ENCODE results near the gene TRMT112.

Gene TRMT112

DNA sequence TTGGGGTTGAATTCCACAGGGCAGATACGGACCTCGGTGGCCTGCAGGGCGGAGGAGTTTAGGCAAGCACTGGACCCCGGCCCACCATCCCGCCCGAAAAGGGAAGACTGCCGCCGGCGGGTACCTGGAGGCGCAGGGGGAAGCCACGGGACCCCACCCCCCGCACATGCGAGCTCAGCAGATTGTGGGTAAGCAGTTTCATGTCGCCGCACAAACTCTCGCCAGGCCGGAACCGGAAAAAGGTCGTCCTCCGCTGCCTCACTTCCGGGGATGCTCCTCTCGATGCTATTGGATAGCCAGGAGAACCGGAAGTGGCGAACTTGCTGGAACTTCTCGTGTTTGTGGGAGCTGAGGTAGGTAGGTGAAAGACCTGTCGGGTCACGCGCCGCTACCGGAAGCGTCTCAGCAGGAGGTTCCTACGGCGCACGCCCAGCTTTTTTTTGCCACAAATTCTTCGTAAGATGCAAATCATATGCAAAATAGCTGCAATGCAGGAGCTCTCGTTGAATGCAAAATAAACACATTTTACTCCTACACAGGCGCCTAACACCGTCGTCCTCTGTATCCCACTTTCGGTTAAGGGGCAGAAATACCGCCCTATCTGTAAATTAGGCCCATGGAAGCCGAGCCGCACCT, at the start of gene TRMT112:
TRMT112 (minus strand) TSS at position 235 of the 636 bp plus-strand sequence; CDS start at position 202, 33 bp downstream.
- in situ Hi-C loops (cut with MboI; ENCODE audit: low pct_unique_long_range_greater_than_20kb, low sequenced_read_pairs), result no loop called here
- DNase-seq, result peak; percentile 98

GRCh38 chr11:64366751-64367150, 49.4 kb upstream of the TRMT112 start:
- in situ Hi-C loops (cut with MboI; ENCODE audit: low pct_unique_long_range_greater_than_20kb, low sequenced_read_pairs), result no loop called here
- DNase-seq, result no peak

DNA sequence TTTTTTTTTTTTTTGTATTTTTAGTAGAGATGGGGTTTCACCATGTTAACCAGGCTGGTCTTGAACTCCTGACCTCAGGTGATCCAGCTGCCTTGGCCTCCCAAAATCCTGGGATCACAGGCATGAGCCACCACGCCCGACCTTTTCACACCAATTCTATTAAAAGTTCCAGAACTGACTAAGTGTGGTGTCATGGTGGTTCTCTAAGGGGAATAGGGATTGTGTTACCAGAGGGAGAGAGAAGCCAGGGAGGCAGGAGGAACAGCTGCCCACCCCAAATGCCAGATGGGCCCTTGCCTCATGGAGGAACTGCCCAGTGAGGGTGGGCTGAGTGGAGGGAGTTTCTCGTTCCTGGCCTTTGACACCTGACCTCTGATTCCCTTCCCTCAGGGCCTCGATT, 47.6 kb upstream of the TRMT112 start:
- in situ Hi-C loops (cut with MboI; ENCODE audit: low pct_unique_long_range_greater_than_20kb, low sequenced_read_pairs), result no loop called here
- DNase-seq, result no peak

DNA sequence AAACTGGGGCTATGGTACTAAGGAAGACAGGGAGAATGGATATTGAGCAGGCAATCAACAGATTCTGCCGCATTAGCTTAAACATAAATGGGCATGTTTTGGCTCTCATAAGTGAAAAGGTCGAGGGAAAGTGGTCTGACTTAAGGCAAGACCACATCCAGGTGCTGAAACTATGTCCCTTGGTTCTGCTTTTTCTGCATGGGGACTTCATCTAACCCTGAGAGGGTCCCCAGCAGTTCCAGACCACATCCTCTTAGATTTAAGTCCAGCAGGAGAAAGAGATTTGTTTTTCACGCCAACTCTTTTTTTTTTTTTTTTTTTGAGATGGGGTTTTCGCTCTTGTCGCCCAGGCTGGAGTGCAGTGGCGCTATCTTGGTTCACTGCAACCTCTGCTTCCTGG, 47.1 kb upstream of the TRMT112 start:
- DNase-seq, result peak; percentile 32
- in situ Hi-C loops (cut with MboI; ENCODE audit: low pct_unique_long_range_greater_than_20kb, low sequenced_read_pairs), result no loop called here

- in situ Hi-C loops (cut with MboI; ENCODE audit: low pct_unique_long_range_greater_than_20kb, low sequenced_read_pairs), result no loop called here
- no peak for DNase-seq
Measured at GRCh38 chr11:64362339-64362738, 45.0 kb upstream of the TRMT112 start.

DNA sequence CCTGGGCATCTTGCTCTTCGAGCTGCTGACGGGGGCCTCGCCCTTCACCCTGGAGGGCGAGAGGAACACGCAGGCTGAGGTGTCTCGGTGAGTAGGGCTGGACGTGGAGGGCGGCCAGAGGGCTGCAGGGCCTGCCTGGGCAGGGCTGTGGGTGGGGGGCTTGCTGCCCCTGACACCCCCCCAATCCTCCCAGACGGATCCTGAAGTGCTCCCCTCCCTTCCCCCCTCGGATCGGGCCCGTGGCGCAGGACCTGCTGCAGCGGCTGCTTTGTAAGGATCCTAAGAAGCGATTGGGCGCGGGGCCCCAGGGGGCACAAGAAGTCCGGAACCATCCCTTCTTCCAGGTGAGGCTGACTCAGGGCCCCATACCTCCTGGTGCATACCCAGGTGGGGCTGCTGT, 44.3 kb upstream of the TRMT112 start:
- in situ Hi-C loops (cut with MboI; ENCODE audit: low pct_unique_long_range_greater_than_20kb, low sequenced_read_pairs), result no loop called here
- no peak for DNase-seq

GRCh38 chr11:64360448-64360921, 43.1 kb upstream of the TRMT112 start:
- DNase-seq, result peak; percentile 61
- in situ Hi-C loops (cut with MboI; ENCODE audit: low pct_unique_long_range_greater_than_20kb, low sequenced_read_pairs), result no loop called here

DNA sequence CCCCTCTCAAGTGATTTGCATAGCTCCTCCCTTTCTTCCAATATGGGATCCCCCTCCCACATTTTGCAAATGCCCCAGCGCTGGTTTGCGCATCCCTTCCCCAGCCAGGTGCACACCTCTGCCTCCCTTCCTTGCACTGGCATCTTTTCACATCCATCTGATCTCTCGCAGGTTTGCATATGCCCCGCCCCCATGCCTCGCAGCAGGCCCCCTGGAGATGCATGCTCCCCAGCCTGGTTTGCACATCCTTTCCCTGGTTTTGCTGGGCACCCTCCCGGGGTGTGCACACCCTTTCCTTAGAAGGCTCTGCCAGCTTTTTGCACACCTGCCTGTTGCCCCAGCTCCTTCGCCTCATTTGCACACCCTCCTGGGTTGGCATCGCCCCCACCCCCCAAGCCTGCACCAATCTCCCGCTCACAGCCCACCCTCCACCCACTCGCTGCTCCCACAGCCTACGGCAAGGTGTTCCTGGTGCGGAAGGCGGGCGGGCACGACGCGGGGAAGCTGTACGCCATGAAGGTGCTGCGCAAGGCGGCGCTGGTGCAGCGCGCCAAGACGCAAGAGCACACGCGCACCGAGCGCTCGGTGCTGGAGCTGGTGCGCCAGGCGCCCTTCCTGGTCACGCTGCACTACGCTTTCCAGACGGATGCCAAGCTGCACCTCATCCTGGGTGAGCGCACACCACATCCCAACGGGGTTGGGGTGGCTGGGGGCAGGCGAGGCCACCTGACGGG, 42.5 kb upstream of the TRMT112 start:
- in situ Hi-C loops (cut with MboI; ENCODE audit: low pct_unique_long_range_greater_than_20kb, low sequenced_read_pairs), result no loop called here
- DNase-seq, result no peak

DNA sequence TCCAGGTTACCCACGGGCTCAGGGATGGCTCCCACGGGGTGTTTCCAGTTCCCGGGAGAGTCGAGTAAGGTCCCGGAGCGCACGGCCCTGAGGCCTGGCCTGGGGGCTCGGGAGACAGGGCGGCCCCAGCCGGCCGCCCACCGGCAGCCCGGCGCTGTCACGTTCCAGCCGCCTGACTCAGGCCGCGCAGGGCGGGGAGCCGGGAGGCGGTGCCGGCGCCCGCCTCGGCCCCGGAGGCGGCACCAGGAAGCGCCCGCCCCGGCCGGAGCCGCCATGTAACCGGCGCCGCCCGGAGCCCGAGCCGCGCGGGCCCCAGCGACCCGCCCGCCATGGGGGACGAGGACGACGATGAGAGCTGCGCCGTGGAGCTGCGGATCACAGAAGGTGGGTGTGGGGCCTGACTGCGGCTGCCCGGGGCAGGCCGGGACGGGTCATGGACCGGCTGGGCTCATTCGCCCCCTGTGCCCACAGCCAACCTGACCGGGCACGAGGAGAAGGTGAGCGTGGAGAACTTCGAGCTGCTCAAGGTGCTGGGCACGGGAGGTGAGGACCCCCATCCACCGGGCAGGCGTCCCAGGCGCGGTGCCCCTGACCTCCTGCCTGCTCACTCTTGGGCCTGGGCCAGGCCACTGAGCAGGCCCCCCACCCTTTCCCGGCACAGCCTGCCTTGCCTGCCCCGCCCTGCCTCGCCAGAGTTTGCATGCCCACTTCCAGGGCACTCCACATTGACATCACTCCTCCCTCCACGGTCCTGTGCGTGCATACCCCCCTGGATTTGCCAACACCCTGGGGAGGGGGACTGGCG, 41.8 kb upstream of the TRMT112 start, which contains the start of gene RPS6KA4:
RPS6KA4 (plus strand) TSS at position 256 of the 805 bp plus-strand sequence; CDS start at position 330, 74 bp downstream.
- peak; percentile 43 for DNase-seq
- in situ Hi-C loops (cut with MboI; ENCODE audit: low pct_unique_long_range_greater_than_20kb, low sequenced_read_pairs), result no loop called here

DNA sequence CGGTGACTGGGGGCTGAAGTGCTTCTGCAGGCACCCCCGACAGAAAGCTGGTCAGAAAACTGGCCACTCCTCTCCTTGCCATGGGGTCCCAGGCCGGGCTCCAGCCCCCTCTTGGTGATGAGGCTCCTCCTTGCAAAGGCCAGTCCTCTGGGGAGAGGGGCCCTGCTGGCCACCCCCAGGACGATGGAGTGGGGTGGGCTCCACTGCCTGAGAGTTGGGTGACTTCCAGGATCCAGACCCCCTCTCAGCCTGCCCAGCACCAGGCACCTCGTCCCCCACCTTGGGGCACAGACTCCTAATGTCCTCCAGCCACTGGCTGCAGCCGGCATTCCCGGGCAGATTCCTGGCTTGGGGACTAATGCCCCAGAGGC, 41.2 kb upstream of the TRMT112 start:
- in situ Hi-C loops (cut with MboI; ENCODE audit: low pct_unique_long_range_greater_than_20kb, low sequenced_read_pairs), result no loop called here
- no peak for DNase-seq

DNA sequence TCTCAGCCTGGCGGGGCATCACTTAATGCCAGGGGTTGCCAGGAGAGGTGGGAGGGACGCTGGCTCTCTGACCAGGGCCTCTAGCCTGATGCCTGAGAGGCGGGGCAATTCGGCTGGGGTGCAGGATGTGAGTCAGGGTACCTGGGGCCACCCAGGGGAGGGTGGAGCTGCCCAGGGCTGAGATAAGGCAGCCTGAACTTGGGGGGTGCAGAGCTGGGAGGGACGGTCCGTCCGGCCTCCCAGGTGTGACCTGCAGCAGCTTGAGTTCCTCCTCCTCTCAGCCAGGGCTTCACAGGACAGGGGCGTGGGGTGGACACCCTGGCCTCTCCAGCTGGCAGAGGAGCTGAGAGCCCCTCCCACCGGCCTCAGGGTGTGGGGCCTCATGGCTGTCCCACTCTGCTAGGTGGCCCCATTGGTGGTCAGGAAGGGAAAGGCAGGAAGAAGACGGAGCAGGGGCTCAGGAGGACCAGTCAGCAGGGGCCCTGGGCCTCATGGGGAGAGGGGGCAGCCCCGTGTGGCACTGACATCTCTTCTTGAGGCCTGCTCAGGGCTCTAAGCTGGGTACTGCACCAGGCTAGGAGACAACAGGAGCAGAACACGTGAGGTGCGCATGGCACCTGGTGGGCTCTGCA, 40.7 kb upstream of the TRMT112 start:
- in situ Hi-C loops (cut with MboI; ENCODE audit: low pct_unique_long_range_greater_than_20kb, low sequenced_read_pairs), result no loop called here
- DNase-seq, result no peak

DNA sequence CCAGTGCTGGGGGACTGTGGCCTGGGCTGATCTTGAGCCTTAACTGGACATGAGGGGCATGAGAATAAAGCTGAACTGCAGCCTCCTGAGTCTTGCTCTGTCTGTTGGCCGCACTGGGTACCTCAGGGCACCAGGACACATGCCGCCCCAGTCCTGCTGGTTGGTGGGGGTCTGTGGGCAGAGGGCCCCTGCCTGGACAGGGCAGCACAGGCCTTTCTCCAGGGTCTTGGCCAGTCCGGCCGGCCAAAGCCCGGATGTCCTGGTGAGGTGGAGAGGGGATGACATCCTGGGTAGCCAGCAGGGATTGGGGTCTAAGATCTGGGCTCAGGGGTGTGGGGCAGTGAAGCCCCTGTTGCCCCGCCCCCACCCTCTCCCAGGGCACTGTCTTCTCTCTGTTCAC, 40.1 kb upstream of the TRMT112 start:
- in situ Hi-C loops (cut with MboI; ENCODE audit: low pct_unique_long_range_greater_than_20kb, low sequenced_read_pairs), result no loop called here
- DNase-seq, result no peak

DNA sequence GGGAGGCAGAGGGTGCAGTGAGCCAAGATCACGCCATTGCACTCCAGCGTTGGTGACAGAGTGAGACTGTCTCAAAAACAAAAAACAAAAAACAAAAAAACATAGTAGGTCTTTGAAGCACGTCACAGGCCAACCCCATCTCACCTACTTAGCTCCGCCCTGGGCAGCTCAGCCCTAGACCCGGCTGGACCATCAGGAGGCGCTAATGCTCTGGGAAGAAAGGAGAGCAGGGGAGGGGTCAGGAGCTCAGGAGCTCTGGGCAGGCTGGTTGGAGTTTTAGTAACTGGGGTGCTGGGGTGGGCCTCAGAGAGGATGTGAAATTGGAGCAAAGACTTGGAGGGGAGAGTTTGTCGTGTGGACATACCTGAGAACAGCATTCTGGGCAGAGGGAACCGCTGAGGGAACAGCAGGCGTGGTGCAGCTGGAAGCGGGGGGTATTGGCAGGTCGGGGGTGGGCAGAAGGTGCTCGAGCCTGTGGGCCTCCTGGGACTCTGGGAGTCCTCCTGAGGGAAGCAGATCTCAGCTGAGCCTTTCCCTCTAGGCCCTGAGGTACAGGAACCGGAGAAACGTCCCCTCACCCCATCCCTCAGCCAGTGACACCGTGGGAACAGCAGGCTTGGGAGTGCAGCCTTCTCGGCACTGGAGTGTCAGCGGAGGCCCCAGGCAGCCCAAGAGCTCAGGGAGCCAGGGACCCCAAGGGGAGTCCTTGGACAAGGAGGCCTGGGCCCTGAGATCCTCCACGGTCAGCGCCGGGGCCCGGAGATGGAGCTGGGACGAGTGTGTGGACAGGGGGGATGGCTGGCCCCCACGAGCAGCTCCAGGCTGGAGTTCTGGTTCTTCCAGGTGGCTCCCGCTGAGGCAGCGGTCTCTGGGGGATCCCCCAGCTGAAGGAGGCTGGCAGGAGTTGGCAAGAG, 39.4 kb upstream of the TRMT112 start:
- DNase-seq, result peak; percentile 83
- in situ Hi-C loops (cut with MboI; ENCODE audit: low pct_unique_long_range_greater_than_20kb, low sequenced_read_pairs), result no loop called here

- in situ Hi-C loops (cut with MboI; ENCODE audit: low pct_unique_long_range_greater_than_20kb, low sequenced_read_pairs), result no loop called here
- DNase-seq, result peak; percentile 84
Measured at GRCh38 chr11:64355078-64355940, 38.0 kb upstream of the TRMT112 start.

DNA sequence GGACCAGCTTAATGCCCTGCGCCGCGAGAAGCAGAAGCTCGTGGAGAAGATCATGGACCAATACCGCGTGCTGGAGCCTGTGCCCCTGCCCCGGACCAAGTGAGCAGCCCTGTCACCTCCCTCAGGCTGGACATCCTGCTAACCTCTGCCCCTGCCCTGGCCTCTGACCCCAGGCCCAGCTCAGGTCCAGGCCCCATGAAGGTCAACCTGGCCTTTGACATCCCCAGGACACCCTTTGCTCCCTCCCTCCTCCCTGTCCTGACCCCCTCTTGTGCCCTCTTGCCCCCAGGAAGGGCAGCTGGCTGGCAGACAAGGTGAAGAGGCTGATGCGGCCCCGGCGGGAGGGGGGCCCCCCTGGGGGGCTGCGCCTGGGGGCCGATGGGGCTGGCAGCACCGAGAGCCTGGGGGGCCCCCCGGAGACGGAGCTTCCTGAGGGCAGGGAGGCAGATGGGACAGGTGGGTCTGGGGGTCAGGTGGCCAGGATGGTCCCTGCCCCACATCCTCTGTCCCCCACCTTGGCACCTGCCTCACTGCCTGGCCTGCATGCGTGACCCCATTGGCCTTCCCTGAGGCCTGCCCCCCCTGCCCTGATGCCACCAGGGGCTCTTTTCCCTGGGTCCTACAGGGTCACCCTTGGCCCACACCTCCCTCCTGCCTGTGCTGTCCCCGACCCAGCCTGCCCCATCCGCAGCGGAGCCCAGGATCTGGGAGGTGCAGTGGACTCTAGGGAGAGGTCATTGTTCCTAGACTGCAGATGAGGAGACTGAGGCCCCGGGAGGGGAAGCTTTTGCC, 36.6 kb upstream of the TRMT112 start:
- no peak for DNase-seq
- in situ Hi-C loops (cut with MboI; ENCODE audit: low pct_unique_long_range_greater_than_20kb, low sequenced_read_pairs), result no loop called here

- no peak for DNase-seq
- in situ Hi-C loops (cut with MboI; ENCODE audit: low pct_unique_long_range_greater_than_20kb, low sequenced_read_pairs), result no loop called here
Measured at GRCh38 chr11:64352995-64353714, 35.8 kb upstream of the TRMT112 start.
